ENCODE results near the gene FBXW7.

FBXW7 gene

DNA sequence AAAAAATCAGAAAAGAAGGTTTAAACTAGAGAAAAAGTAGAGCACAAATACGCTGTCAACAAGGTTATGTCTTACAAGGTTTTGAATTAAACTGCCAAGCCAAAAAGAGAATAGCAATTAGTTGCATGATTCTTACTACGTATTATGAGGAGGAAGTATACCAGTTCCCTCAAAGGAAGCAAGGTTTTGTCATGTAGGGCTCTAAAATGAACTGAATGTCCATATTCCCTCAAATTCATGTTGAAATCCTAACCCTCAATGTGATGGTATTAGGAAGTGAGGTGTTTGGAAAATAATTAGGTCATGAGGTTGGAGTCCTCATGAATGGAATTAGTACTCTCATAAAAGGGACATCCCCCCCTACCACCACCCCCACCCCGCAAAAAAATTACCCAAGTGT lies 201.0 kb downstream of the FBXW7 start:
- DNase-seq (ENCODE audit: low read depth, low spot score) = no peak

DNA sequence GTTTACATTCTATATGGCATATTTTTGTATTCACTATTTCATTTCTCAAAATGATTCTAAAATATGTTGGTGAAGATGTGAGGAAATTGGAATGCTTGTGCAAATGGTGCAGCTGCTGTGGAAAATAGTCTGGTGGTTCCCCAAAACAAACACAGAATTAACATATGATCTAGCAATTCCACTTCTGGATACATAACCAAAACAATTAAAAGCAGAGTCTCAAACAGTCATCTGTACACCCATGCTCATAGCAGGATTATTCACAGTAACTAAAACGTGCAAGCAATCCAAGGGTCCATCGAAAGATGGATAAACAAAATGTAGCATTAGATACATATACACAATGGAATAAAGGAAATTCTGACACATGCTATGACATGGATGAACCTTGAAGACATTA lies 204.8 kb downstream of the FBXW7 start:
- DNase-seq (ENCODE audit: low read depth, low spot score) = no peak

DNA sequence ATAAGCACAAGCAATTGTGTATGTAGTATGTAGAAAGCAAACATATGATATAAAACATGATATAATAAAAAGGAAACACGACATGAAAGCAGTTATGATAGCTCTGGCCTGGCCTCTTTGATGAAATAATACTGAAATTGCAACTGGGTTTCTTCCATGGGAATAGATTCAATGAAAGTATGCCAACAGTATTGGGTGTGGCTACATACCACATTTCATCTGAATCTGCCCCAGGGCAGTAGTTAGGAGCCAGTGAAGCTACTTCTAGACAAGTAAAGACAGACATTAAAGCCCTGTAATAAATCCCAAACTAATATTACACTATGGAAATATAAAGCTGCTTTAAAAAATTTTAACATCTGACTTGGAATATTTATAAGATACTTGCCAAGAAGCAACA lies 207.3 kb downstream of the FBXW7 start:
- DNase-seq (ENCODE audit: low read depth, low spot score) = no peak

DNA sequence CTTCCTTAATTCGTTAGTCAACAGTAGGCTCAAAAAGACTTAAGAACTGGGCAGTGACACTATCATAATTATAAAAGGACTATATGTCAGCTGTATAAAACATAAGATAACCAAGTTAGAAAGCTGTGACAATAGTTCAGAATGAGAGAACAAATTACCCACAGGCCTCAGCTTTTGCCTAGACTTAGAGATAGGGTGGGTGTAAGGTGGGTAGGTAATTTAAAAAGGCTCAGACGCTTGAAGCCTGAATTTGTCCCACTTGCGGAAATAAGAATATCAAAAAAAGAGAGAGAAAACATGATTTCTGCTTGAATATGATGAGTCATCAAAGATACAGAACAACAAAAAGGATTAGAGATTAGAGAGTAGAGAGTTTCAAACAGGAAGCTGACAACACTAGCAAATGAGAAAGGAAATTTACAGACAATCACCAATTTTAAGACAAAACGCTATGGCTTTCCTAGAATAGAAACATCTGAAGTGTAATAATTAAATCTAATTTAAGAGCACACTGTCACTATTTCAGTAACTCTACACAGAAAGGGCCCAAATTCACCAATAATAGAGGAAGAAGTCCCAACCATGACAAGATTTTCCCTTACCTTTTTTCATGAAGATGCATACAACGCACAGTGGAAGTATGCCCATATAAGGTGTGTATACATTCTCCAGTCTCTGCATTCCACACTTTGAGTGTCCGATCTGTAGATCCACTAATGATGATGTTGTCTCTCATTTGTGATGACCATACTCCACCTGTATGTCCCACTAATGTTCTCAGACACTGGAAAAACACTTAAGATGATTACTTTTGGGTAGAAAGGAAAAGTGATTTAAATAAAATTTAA lies 208.1 kb downstream of the FBXW7 start:
- DNase-seq (ENCODE audit: low read depth, low spot score) = no peak

DNA sequence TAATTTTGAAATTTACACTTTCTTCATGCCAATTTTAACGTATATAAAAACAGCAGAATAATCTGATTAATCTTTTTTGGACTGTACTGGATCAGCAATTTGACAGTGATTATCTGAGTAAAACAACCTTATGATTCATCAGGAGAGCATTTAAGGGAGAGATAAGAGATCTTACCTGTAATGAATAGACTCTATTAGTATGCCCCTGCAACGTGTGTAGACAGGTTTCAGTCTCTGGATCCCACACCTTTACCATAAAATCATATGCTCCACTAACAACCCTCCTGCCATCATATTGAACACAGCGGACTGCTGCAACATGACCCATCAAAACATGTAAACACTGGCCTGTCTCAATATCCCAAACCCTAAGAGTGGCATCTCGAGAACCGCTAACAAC lies 210.1 kb downstream of the FBXW7 start:
- no peak for DNase-seq (ENCODE audit: low read depth, low spot score)

DNA sequence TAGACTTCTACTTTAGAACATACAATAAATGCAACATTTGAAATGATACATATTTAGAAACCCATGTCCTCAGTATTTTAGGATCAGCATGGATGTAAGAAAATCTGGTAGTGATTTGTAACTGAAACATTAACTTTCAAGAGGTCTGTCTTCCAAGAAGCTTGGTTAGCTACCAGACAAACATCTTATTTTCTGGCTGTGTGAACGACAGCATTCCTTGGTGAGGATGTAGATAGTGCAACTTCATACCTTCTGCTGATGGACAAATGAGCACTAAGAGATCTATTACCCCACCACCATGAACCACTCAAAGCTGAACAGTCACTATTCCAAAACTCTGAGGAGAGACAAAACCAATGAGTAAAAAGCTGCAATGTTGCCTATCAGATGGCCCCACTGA lies 212.7 kb downstream of the FBXW7 start:
- no peak for DNase-seq (ENCODE audit: low read depth, low spot score)

DNA sequence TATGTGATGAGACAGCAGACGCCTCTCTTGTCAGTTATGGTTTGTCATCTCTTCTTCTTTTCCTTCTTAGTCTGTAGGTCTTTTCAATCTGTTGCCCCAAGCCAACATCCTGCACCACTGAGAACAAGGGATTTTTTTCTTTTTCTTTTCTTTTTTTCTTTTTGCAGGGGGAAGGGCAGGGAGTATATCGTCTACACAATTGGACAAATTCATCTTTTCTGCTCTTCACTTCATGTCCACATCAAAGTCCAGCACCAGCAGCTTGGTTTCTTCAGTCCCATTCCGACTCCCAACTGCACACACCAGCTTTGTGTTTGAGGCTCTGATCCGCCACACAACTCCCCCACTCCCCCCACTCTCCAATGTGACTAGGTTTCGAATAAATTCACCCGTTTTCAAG lies 213.2 kb downstream of the FBXW7 start:
- DNase-seq (ENCODE audit: low read depth, low spot score) = no peak

DNA sequence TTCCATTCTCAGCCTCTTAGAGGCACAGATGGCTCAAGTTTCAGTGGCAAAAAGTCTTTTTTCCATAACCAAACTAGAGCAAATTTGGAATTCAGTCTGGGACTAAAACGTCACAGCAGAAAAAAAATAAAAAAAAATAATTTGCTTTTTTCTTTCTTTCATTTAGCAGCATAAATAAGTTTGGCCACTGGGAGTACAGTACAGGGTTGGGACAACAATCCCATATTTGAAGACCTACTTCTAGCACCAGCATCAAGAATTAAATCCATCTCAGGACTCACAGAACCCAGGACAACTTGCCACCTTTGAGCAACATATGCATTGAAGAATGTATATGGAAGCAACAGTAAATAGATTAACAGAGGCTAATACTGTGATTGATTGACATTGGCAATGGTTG lies 214.0 kb downstream of the FBXW7 start:
- DNase-seq (ENCODE audit: low read depth, low spot score) = no peak

DNA sequence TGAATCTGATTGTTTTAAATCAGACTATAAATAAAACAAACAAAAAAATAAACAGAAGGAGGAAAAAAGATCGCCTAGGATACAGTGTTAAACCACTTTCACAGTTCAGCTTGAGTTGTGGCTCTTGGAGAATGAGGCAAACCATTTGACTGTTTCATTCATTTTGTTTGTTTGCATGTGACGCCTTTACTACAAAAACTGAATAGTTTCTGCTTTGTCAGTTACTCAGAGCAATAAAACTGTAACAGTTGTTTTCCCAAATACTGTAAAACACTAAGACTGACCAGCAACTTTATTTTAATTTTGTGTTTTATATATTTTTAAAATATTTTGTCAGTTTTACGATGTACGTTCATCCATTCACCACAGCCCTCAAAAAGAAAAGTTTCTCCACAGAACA lies 214.5 kb downstream of the FBXW7 start:
- no peak for DNase-seq (ENCODE audit: low read depth, low spot score)

DNA sequence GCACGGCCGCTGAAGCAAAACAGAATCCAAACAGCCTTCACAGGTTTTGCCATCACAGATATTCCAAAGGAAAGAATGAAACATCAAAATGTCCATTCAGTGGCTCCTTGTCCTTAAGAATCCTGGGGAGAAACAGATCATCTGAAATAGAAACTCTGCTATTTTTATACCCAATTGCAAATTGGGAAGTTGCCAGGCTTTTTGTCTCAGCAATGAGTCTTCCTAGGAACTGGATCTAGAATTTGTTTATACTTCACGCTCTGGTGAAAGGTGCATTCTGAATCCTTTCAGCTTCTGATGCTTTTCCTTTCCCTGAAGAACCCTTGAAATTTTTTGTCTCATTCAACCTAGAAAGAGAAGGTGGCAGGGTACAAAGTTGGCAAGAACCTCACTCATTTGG lies 218.9 kb downstream of the FBXW7 start:
- DNase-seq (ENCODE audit: low read depth, low spot score) = peak; percentile 12

DNA sequence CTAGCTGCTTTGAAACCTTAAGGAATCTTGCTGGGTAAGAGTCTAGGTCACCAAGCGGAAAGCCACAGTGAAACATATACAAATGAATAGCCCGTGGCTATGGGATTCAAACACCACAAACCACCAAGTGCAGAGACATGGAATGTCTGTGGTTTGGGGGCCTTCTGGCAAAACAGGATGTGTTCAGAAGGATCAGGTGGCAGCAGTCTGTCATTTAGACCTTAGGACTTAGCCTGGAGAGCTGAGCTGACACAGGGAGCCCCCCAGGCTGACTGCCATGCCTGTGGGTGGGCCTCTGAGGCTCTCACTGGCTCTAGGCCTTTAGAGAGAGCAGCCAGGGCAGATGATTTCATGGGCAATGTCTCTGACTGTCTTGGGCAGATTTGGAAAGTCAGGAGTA lies 225.6 kb downstream of the FBXW7 start:
- peak; percentile 35 for DNase-seq (ENCODE audit: low read depth, low spot score)

DNA sequence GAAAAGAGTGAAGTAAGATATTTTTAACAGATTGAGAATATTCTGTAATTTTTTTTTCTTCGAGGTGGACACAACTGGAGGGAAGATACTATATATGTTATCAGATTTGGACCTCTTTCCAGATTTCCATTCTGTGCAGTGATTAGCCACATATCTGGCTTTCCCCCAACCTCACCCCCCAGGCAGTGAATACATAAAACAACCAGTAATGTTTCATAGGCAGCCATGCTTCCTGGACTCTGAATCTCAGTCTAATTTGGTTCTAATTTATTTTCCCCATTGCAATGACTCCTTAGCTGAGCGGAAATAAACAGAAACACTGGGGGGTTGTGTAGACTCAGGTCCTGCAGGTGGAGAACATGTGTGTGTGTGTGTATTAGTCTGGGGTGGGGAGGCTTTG lies 226.5 kb downstream of the FBXW7 start:
- DNase-seq (ENCODE audit: low read depth, low spot score) = no peak

DNA sequence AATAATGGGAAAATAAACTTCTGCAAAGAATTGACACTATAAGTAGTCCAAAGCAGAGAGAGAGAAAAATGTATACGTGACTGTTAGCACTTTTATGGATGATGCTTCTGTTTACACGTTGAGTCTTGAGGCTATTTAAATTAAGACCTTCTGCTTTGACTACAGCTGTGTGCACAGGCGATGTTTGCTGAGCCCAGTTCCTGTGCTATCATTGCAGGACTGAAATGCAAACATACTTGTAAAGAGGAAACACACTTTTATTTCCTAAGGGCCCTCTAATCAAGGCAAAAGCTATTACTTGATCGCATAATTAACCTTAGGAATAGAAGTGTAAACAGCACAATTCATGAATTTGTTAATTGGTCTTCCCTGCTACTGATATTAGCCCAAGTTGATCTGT lies 226.9 kb downstream of the FBXW7 start:
- DNase-seq (ENCODE audit: low read depth, low spot score) = no peak

DNA sequence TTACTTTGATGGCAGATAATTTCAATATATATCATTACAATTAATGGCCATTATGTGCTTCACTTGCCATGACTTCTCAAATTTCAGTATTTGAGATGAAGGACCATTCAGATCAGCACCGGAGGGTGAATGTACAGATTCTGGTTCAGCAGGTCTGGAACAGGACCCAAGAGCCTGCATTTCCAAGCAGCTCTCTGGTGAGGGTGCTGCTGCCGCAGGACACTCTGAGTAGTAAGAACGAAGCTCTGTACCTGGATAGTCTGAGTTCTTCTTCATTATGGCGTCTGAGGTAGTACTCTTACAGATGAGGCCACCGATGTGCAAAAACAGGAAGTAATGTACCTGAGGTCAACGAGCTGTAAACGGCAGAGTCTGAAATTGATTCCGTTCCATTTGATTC lies 228.2 kb downstream of the FBXW7 start:
- DNase-seq (ENCODE audit: low read depth, low spot score) = no peak

DNA sequence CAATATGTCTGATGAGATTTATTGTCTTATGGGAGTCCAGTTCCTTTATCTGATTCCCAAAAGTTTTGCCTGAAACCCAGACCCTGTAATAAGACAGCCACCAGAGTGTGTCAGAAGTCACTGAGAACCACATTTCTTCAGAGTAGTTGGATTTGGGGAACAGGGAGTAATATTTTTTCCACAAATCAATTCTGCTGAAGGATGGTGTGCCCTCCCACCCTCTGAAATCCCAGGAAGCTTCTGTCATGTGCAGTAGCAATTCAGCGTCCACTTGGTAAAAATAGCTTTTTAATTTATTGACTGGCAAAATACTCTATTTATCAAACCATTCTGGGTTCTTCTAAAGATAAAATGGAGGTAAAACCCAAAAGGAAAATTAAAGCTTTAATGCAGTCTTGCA lies 229.4 kb downstream of the FBXW7 start:
- DNase-seq (ENCODE audit: low read depth, low spot score) = no peak

DNA sequence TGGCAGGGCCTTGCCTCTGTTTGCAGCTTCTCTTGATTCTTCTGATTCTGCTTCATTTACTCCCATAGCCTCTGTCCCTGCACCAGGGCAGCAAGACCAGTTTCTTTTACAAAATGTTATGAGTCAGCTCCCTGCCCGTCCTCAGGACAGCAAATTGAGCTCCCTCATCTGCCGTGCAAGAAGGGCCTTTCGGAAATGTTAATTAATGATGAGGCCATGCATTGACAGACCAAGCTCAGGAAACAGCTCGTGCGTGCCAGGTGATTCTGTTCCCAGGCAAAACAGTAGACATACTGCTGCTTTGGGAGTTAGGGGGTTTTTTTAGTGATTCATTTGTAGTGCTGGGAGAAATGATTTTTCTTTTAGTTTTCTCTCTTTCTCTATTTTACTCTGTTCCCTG lies 231.7 kb downstream of the FBXW7 start:
- no peak for DNase-seq (ENCODE audit: low read depth, low spot score)

DNA sequence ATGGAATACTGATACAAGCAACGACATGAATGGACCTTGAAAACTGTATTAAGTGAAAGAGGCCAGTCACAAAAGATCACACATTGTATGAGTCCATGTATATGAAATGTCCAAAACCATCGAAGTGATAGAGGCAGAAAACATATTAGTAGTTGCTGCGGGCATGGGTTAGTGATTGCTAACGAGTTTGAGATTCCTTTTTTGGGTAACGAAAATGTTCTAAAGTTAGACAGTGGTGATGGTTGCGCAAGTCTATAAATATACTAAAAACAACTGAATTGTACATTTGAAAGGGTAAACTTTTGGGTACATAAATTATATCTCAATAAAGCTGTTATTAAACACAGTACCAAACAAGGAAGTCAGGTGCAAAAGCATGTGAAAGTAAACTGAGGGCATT lies 234.5 kb downstream of the FBXW7 start:
- DNase-seq (ENCODE audit: low read depth, low spot score) = no peak

DNA sequence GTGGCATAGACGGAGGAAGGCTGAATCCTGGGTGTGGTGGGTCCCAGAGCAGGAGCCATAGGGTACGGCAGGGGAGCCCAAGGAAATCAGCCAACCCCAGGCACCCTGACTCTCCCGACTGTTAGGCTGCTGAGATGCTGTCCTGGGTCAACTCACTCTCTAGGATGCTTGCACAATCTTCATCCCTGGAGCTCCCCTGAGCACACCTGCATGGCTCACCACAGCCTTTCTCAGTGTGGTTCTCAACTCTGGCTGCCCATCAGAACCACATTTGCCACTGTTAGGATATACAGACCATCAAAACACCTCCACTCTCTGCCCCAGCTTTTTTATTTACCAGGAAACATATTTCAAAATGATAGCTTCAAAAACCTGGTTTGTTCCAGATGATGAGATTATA lies 236.3 kb downstream of the FBXW7 start:
- DNase-seq (ENCODE audit: low read depth, low spot score) = no peak

DNA sequence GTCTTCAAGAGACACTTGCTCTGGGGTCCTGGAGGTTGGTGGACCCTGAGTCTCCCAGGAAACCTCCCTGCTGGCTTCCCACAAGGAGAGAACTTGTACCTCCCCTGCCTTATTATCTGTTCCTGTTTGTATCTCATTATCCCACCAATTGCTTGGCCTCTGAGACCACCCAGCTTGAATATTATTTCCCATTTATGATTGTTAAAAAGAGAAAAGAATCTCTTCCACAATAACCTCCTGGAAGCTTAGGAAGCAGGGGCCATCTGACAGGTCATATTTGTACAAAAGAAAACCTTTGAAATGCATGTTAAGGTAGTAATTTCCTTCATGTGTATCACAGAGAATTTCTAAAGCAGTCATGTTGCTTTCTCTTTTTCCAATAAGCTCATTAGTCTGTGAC lies 239.5 kb downstream of the FBXW7 start:
- no peak for DNase-seq (ENCODE audit: low read depth, low spot score)

DNA sequence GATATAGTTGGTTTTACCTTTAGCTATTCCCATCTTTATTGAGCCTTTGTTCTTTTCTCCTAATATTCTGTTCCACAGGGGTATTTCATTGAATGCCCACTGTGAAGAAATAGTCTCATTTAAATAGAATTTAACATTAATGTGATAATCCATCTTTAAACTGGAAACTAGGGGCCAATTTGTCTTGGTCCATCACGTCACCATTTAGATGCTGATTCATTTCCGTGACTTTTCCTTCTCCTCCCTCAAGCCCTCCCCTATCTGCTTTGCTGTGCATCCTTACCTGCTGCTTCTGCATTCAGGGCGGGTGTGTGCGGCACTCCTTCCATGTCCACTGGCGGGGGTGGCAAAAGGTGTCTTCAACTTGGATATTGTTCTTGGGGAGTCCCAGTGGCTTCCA lies 241.1 kb downstream of the FBXW7 start:
- DNase-seq (ENCODE audit: low read depth, low spot score) = no peak

DNA sequence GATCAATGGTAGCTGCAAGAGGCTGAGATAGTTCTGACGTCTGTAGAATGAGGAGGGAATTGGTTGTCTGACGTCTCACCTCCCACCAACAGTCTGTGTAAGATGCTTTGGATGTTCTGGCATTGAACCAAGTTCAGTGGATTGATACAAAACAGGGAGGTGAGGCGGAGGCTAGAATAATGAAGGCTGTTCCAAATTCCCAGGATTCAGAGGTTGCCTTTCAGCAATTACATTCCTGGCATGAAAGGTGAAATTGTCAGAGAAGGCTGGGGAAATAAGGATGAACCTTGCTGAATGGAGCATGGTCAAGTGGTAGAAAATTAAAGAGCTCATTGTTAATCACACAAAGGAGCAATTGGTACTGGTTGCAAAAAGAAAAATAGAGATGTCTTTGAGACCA lies 241.6 kb downstream of the FBXW7 start:
- DNase-seq (ENCODE audit: low read depth, low spot score) = no peak

DNA sequence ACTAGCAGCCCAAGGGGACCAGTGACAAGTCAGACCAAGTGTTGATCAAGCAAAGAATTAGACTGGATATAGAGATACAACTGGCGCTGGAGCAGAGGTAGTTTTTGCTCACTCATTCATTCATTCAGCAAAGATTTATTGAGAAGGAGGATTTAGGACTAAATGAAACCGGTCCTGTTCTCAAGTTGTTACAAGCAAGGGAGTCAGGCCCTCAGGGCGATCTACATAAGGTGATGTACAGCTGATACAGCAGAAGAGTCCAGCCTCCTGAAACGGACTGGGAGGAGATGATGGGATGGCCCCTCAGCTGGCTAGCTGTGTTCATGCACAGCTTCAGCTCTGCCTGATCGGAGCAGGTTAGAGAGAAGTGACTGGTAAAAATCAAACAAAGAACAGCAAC lies 242.4 kb downstream of the FBXW7 start:
- DNase-seq (ENCODE audit: low read depth, low spot score) = no peak

DNA sequence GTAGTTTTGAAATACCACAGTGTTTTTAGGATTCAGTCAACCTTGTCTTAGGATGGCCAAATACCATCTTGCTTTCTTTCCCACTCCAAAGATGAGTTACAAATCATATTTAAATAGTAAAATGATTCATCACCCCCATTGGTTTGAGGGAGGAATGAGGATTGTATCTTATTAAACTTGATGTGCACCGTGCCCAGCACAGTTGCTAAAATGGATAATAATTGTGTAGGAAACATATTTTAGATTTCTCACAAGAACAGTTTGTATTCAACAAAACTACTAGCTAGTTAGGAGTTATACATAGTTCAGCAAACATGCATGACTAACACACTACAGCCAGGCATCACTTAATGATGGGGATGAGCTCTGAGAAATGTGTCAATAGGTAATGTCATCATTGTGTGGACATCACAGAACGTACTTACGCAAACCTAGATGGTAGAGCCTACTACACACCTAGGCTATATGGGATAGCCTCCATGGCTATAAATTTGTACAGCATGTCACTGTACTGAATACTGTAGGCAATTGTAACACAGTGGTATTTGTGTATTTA lies 245.4 kb downstream of the FBXW7 start:
- no peak for DNase-seq (ENCODE audit: low read depth, low spot score)

DNA sequence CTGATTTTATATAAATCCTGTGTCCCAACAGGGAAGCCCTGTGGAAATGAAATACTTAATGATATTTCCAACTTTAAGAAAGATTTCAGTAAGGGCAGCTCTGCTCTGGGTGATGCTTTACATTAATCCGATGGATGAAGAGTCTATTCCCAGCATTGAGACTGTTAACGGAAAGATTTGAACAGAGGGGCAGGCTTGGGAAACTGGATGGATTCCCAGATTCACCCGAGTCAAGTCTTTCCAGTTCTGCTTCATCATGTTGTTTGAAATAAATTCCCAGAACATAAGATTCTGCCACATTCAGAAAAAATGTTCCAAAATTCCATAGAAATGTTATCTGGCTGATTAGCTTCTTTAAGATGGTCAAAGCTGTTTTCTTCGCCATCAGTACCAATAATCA lies 246.0 kb downstream of the FBXW7 start:
- DNase-seq (ENCODE audit: low read depth, low spot score) = no peak

Data from smooth muscle cell of the brain vasculature (primary cell).